GM12878 (cell line): ENCODE results near the gene PTX4.

Source experiments
- JUND ChIP-seq: IDR thresholded peaks from 2 replicates; pipeline ENCODE4 v1.6.1; 2012; ENCODE audit warnings: low read depth, mild to moderate bottlenecking, low read length, improper control_type of control experiment, moderate library complexity
- NFXL1 ChIP-seq: fragments of 450-650 bp; IDR thresholded peaks from 2 replicates; pipeline ENCODE4 v1.6.1; 2017; ENCODE audit warnings: antibody characterized with exemption, mild to moderate bottlenecking, borderline replicate concordance

DNA sequence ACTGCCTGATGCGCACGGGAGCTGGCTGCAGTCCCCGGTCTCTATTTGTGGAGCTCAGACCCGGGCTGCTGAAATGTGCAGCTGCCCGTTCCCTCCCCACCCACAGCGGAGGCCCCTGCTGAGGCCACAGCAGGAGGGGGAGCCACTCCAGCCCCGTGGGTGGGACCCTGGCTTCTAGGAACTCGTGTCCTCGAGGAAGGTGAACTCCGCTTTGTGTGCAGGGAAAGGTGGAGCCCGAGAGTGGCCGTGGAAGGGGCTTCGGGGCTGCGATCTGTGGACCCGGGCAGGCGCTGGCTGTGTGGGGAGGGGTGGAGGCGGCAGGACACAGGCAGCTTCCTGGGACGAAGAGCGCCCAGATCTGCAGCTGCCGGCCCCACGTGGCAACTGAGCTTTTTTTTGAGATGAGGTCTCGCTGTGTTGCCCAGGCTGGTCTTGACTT lies 47.3 kb downstream of the PTX4 start:
- no peak for TF ChIP-seq NFXL1
- no peak for TF ChIP-seq JUND
